Hematopoietic multipotent progenitor cell treated with erythropoietin and hydrocortisone succinate and interleukin-3 and kit ligand, for 17 days (in vitro differentiated cells): ENCODE data around the gene IER5.
"Not testable (repeated sequence)": the region's sequence is repeated elsewhere in the genome, so short reads cannot be mapped to it uniquely, and the experiment has no call there.

Experiments
- DNase-seq: peaks from one replicate; pipeline ENCODE4 v3.0.0-alpha.2; 2015; ENCODE audit warnings: low spot score

The IER5 gene

DNA sequence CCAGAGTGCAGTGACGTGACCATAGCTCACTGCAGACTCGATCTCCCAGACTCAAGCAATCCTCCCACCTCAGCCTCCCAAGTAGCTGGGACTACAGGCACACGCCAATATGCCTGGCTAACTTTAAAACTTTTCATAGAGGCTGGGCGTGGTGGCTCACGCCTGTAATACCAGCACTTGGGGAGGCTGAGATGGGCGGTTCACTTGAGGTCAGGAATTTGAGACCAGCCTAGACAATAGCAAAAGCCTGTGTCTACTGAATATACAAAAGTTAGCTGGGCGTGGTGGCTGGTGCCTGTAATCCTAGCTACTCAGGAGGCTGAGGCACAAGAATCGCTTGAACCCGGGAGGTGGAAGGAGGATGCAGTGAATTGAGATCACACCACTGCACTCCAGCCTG, 27.5 kb downstream of the IER5 start:
- DNase-seq: not testable (repeated sequence)

DNA sequence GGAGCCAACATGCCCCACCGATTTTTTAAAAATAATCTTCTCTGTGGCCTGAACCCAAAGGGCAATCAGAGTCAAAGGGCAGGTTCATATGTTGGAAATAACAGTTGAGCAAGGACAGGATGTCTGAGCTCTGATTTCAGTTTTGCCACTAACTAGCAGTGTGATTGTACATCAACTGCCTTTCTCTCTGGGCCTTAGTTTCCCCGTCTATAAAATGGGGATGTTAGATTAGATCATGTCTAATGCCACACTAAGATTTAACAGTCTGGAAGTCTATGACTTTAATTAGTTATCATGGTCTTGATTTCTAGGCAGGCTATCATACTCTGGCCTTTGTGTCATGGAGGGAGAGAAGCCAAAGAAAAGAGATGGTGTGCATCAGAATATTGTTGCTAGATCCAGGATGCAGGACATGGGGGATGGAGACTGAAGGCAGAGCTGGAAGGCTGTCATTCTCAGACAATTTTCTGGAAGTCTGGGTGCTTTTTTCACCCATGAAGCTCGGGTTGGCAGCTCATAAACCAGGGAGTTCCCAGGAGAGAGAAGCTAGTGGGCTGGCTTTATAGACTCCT, 28.4 kb downstream of the IER5 start:
- DNase-seq: no peak

GRCh38 chr1:181117648-181118449, 29.3 kb downstream of the IER5 start:
- no peak for DNase-seq

DNA sequence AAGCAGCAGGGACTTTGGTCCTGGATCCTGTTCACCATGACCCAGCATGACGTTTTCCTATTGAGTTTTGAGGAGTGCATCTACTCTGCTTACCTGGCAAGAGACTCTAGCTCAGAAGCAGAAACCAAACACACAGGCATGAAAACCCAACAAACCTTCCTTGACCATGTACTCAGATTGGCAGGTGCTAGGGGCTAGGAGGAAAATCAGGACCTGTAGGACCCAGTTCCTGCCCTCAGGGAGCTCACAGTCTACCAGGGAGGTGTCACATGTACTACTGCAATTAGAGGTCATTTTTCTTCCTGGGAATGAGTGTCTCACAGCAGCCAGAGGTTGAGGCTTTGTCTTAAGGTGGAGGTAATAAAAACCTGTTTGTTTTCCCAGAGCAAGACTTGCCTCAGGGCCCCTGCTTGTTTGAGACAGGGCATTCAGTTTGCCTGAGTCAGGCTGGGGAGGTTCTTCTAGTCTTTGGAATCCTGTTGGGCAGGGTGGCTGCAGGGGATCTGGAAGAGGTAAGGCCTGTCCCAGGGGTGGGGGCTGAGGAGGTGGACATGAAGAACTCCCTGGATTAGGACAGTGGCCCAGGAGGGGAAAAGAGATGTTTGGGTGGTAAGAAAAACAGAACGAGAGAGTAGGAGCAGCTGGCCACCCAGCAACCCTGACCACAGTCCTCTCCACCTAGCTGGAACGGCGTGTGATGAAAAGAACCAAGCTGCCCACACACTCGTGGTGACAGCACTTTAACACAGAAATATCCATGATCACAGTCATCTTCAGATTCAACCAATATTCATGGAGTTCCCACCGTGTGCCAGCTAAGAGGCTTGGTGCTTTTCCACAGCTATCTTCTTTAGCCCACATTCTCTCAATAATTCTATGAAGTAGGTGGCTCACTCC, 30.8 kb downstream of the IER5 start:
- no peak for DNase-seq

GRCh38 chr1:181120924-181121323, 32.4 kb downstream of the IER5 start:
- DNase-seq: no peak

GRCh38 chr1:181121498-181121897, 33.0 kb downstream of the IER5 start:
- no peak for DNase-seq

- no peak for DNase-seq
Measured at GRCh38 chr1:181122222-181122621, 33.7 kb downstream of the IER5 start.

DNA sequence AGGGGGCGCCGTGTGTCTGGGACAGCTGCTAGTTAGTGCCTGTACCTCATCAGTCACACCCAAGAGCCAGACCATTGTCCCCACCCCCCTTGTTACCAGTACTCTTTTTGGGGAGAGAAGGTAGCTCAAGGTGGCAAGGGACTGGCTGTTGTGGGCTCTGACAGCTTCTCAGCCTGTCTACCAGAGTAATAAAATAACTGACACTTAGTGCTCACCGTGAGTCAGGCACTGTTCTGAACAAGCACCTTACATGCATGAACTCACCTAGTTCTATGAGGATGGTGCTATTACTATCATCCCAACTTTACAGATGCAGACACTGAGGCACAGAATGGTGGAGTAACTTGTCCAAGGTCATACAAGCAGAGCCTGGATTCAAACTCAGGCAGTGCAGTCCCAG, 34.7 kb downstream of the IER5 start:
- no peak for DNase-seq

DNA sequence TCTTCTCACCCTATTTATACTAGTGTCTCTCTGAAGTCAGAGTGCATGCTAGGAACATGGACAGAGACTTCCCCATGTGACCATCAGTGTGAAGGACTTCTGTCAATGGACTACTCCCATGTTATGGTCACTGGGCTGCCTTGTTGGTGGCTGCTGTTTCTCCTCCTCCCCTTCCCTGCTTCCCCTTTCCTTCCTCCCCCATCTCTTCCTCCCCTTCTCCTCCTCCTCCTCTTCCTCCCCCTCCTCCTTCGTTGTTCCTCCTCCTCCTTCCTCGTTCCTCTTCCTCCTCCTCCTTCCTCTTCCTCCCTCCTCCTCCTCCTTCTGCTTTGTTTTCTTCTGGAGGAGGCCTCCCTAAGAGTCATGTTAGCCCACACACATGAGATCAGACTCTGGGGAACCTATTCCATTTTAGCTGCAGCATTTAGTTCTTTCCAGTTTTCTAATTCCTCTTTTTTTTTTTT, 35.8 kb downstream of the IER5 start:
- DNase-seq: no peak

GRCh38 chr1:181126289-181126688, 37.8 kb downstream of the IER5 start:
- DNase-seq: no peak

GRCh38 chr1:181126871-181127587, 38.5 kb downstream of the IER5 start:
- DNase-seq: peak; percentile 61

GRCh38 chr1:181127898-181128453, 39.5 kb downstream of the IER5 start:
- no peak for DNase-seq

DNA sequence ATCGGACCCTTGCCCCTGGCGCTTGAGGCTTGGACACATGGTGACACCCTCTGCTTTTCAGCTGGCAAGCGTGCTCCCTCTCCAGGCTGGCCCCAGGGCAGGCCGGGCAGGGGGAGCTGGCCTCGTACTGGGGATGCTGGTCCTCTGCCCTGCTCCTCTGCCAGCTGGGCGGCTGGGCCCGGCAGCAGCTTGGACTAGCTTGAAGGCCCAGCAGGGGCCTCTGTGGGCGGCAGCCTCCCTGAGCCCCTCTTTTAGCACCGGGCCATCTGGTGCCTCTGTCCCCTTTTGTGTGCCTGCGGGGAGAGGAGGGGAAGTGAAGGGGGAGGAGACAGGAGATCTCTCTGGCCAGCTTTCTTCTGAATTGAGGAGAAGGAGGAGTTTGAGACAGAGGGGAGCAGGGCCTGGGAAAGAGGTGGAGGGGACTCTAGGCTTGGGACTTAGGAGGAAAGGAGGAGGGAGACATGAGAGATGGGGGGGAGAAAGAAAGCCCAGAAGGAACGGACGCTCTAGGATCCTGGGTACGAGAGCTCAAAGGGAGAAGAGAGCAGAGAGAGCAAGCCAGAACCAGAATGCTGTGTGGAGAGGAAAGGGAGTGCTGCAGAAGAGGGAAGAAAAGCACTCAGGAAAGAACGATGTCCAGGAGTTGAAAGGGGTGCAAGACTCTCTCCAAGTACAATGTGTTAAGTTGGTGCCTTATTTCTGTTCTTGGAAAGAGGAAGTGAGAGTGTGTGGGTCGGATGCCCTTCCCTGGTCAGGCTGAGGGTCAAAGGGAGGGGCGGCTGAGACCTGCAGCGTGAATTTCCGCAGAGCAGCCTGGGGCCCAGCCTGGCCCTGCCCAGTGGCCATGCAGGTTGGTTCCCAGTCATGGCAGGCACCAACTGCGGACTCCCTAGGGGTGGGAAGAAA, 40.3 kb downstream of the IER5 start:
- no peak for DNase-seq

DNA sequence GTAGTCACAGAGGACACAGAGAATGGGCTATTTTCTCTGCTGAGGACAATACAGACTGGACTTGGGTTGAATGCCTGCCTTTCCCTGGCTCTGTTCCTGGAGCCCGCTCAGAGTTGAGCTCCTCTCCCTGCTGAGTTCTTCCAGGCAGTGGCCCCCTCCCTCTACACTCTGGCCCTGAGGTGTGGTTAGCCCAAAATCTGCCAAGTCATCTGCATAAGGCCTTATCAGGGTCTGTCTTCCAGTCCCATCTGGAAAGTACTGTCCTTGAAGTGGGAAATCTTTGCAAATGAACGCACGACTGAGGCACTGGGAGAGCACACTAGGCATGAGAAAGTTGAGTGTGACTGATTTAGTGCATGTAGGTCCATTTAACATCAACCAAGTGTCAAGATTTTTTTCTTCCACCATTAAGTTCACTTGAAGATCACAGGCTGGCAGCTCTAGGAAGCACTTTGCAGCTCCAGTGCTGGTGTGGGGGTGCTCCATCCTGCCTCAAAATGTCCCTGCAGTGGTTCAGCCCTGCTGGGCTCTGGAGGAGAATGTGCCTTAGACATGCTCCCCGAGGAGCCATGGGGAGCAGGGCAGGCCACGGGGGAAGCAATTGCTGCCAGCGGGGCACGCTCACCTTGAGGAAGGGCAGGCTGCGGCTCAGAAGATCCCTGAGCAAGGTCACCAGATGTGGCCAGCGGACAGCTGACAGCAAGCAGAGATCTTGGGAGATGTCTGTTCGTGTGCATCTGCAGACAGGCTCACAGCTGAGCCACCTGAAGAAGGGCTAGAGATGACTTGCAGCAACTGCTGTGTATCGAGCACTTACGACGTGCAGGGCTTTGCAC, 41.5 kb downstream of the IER5 start:
- peak; percentile 73 for DNase-seq

- no peak for DNase-seq
Measured at GRCh38 chr1:181131255-181131941, 42.9 kb downstream of the IER5 start.

DNA sequence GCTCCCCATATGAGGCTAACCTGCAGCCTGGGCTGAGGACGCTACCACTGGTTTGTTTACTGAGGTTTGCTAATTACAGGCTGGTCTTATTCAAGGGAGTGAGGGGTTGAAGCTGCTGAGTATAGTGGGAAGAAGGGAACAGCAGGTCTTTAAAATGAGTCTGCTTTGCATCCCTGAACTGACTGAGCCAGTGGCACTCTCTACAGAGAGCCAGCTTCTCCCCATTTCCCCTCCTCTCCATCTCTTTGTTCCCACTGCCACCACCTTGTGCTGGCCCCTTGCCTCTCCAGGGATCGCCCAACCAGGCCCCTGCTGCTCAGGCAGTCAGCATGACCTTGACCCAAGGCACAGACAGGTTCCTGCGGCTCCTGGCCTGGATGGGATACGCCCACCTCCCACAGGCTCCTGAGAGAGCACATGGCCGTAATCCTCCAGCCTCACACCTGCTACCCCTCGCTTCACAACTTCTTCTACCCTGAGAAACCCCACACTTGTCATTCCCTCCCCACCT, 45.0 kb downstream of the IER5 start:
- DNase-seq: no peak

GRCh38 chr1:181133969-181134418, 45.5 kb downstream of the IER5 start:
- no peak for DNase-seq

- DNase-seq: peak; percentile 89
Measured at GRCh38 chr1:181134543-181135436, 46.3 kb downstream of the IER5 start.
